Bronchial smooth muscle cell (primary cell): ENCODE results near the gene DENND1C. TPM values are rescaled to one million over a fixed set of nuclear protein-coding genes. Genes with fewer than 3 reads are reported as not detected.

ENCODE experiments used
- total RNA-seq: library from RNA; depleted of rRNA; stranded (reverse); fragments of >200 nt; gene quantifications from 2 replicates; pipeline ENCODE4 v1.2.1, GENCODE V29; 2014

Gene DENND1C, protein sequence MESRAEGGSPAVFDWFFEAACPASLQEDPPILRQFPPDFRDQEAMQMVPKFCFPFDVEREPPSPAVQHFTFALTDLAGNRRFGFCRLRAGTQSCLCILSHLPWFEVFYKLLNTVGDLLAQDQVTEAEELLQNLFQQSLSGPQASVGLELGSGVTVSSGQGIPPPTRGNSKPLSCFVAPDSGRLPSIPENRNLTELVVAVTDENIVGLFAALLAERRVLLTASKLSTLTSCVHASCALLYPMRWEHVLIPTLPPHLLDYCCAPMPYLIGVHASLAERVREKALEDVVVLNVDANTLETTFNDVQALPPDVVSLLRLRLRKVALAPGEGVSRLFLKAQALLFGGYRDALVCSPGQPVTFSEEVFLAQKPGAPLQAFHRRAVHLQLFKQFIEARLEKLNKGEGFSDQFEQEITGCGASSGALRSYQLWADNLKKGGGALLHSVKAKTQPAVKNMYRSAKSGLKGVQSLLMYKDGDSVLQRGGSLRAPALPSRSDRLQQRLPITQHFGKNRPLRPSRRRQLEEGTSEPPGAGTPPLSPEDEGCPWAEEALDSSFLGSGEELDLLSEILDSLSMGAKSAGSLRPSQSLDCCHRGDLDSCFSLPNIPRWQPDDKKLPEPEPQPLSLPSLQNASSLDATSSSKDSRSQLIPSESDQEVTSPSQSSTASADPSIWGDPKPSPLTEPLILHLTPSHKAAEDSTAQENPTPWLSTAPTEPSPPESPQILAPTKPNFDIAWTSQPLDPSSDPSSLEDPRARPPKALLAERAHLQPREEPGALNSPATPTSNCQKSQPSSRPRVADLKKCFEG
- total RNA-seq: not detected in 2 replicates

GRCh38 chr19:6481541-6482342, at the start of gene DENND1C:
DENND1C (minus strand) TSS chr19:6481787; CDS start chr19:6481695, 92 bp downstream.

DNA sequence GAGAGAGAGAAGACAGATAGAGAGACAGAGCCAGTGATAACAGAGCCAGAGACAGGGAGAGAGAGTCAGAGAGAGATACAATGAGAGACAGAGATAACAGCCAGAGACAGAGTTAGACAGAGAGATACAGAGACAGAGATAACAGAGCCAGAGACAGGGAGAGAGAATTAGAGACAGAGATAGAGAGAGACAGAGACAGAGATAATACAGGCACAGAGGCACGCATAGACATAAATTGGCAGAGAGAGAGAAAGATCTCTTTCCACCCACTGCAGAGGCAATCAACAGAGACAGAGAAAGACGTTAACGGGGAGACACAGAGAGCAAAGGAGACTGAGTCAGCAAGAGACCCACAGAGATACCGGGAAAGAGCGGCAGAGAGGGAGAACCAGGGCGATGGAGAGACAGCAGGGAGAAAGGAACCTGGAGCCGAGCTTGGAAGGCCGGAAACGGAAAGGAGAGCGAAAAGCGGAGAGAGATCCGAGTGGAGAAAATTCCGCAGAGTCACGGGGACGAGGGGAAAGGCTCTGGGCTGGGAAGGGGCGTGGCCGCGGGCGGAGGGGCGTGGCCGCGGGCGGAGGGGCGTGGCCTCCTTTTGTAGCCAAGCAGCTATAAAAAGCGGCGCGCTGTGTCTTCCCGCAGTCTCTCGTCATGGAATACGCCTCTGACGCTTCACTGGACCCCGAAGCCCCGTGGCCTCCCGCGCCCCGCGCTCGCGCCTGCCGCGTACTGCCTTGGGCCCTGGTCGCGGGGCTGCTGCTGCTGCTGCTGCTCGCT, 49.0 kb upstream of the DENND1C start, which contains the start of gene TNFSF9:
Gene TNFSF9, plus strand, starts transcription at position 641 of the 777 bp plus-strand sequence. Its CDS starts 11 bp downstream, at position 652.

DNA sequence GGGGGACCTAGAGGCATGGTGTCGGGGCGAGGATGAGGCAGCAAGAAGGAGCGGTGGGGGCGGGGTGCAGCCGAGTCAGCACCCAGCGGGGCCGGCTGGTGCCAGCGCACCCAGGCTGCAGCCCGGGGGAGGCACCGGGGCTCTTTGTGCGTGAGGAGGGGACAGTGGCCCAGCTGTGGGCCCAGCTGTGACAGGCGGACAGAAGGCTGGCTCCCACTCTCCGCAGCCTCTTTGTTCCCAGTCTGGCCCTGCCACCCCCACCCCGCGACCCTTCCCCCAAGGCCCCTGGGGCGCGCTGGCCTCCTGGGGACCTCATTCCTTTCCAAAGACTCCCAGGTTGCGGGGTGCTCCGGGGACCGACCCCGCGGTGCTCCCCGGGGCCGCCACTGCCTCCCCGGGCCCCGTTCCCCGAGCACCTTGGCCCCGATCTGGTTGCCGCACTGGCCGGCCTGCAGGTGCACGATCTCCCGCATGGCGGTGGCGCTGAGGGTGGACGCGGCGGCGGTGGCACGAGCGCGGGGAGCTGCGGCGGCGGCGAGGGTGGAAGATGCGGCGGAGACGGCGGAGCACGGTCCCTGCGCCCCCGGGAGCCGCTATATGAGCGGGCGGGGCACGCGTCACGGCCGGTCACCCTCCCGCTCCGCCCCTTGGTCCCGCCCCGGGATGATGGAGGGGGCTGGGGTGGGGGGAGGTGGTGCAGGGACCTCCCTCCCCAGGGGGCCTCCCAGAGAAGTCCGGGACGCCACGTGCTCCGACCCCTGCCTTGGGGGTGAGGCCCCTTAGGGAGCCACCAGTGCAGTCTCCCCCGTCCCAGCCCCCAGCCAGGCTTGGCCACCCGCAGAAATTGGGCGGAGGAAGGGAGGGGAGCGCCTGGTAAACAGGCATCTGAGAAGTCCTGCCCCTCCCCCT, 20.4 kb upstream of the DENND1C start, which contains the start of gene TUBB4A:
Gene TUBB4A, minus strand, starts transcription at position 570 of the 909 bp plus-strand sequence. Its CDS starts 97 bp downstream, at position 473.

GRCh38 chr19:6464070-6464873, 17.3 kb downstream of the DENND1C start, which contains the start of gene CRB3:
CRB3 (plus strand) TSS chr19:6464271; CDS start chr19:6464702, 431 bp downstream.

GRCh38 chr19:6459262-6460098, 22.1 kb downstream of the DENND1C start, which contains the start of gene SLC25A23:
SLC25A23 (minus strand) TSS chr19:6459792; CDS start chr19:6459628, 164 bp downstream.

DNA sequence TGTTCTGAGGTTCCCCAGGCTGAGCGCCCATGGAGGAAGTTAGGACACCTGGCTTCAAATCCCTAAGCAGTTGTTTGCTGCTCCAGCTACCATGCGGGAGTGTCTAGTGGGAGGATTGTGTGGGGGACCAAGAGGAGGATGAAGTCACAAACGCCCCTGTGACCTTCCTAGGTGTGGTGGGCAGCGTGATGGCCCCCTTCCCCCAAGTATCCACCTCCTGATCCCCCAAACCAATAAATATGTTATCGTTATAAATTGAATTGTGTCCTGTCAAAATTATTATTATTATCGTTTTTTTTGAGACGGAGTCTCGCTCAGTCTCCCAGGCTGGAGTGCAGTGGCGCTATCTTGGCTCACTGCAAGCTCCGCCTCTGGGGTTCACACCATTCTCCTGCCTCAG, 47.9 kb downstream of the DENND1C start, which contains the start of gene SLC25A41:
Gene SLC25A41, minus strand, starts transcription at position 101 of the 400 bp plus-strand sequence. Its CDS starts 70 bp downstream, at position 31.

GRCh38 chr19:6424195-6424938, 57.2 kb downstream of the DENND1C start, which contains the start of gene KHSRP:
KHSRP (minus strand) TSS chr19:6424811; CDS start chr19:6424701, 110 bp downstream.

Other genes with a start within 250 kb of the DENND1C start
- gene MLLT1, start 201.8 kb downstream of the DENND1C start, total RNA-seq: 3.2 and 3.5 TPM in 2 replicates
- 0.09 TPM in 1 of 2 replicates, not detected in the other for gene ACER1, start 148.2 kb downstream of the DENND1C start, total RNA-seq
- gene CLPP, start 120.3 kb downstream of the DENND1C start, total RNA-seq: 35.6 and 43.3 TPM in 2 replicates
- 18.4 and 22.4 TPM in 2 replicates for gene ALKBH7, start 109.0 kb downstream of the DENND1C start, total RNA-seq
- gene PSPN, start 105.9 kb downstream of the DENND1C start, total RNA-seq: 0.60 and 0.63 TPM in 2 replicates
- 69.8 and 91.2 TPM in 2 replicates for gene GTF2F1, start 88.6 kb downstream of the DENND1C start, total RNA-seq
- gene KHSRP, start 57.0 kb downstream of the DENND1C start, total RNA-seq: 71.3 and 81.3 TPM in 2 replicates
- gene SLC25A41, start 48.0 kb downstream of the DENND1C start, total RNA-seq: 0.17 TPM in 1 of 2 replicates, not detected in the other
- 14.2 and 22.9 TPM in 2 replicates for gene SLC25A23, start 22.0 kb downstream of the DENND1C start, total RNA-seq
- 0.09 and 0.16 TPM in 2 replicates for gene CRB3, start 17.5 kb downstream of the DENND1C start, total RNA-seq
- not detected in 2 replicates for gene TUBB4A, start 20.5 kb upstream of the DENND1C start, total RNA-seq
- gene TNFSF9, start 49.2 kb upstream of the DENND1C start, total RNA-seq: 0.09 and 0.63 TPM in 2 replicates
- gene CD70, start 109.4 kb upstream of the DENND1C start, total RNA-seq: 0.09 and 0.32 TPM in 2 replicates
- gene TNFSF14, start 188.4 kb upstream of the DENND1C start, total RNA-seq: under 0.01 TPM in 1 of 2 replicates, not detected in the other
- gene C3, start 238.9 kb upstream of the DENND1C start, total RNA-seq: 10.6 and 15.7 TPM in 2 replicates